Tibial nerve (tissue), 4 donors: ENCODE measurements around the gene CTNNA3. TPM values are rescaled to one million over a fixed set of nuclear protein-coding genes. Genes with fewer than 3 reads are reported as not detected.

Source experiments
- DNase-seq, 2 donors: peaks; one replicate each; pipeline ENCODE4 v3.0.0-alpha.2; 2019; ENCODE audit warnings: low spot score in 2 of 2
- H3K27ac ChIP-seq, 4 donors: fragments of 200-600 bp; sonication (generic) in 3 of 4; one replicate each; pipeline ENCODE4 v1.5.1; 2017 to 2019; ENCODE audit warnings: mild to moderate bottlenecking in 1 of 4
- H3K27me3 ChIP-seq, 2 donors: fragments of 200-600 bp; sonication (generic) in 1 of 2; one replicate each; pipeline versions ENCODE4 v1.5.1 to v1.6.0; 2017 to 2019
- H3K36me3 ChIP-seq, 3 donors: fragments of 200-600 bp; sonication (generic); one replicate each; pipeline ENCODE4 v1.5.1; 2018 to 2019
- H3K4me1 ChIP-seq, 4 donors: fragments of 200-600 bp; sonication (generic) in 3 of 4; one replicate each; pipeline ENCODE4 v1.5.1; 2017 to 2019
- H3K4me3 ChIP-seq, 4 donors: fragments of 200-600 bp; sonication (generic) in 3 of 4; one replicate each; pipeline ENCODE4 v1.5.1; 2017 to 2019; ENCODE audit warnings: mild to moderate bottlenecking in 1 of 4, moderate library complexity in 1 of 4
- H3K9me3 ChIP-seq, 4 donors: fragments of 200-600 bp; sonication (generic) in 3 of 4; one replicate each; pipeline ENCODE4 v1.5.1; 2017 to 2019
- EP300 ChIP-seq, 2 donors: sonication (generic); formaldehyde crosslinking; IDR thresholded peaks; one replicate each; pipeline ENCODE4 v1.6.1; 2017; ENCODE audit warnings: antibody characterized with exemption in 2 of 2, mild to moderate bottlenecking in 1 of 2
- POLR2A ChIP-seq, 2 donors: fragments of 450-650 bp; IDR thresholded peaks; one replicate each; pipeline ENCODE4 v1.6.1; 2017; ENCODE audit warnings: antibody characterized with exemption in 2 of 2, mild to moderate bottlenecking in 2 of 2, moderate library complexity in 2 of 2
- WGBS, 2 donors: methylation state at CpG; one replicate each; pipeline ENCODE4 v1.1.5; 2018; 5-methylcytosine and 5-hydroxymethylcytosine counted together
- total RNA-seq, 4 donors: library from RNA; depleted of rRNA; stranded (reverse); fragments of >200 nt; gene quantifications; one replicate each; pipeline ENCODE4 v1.1.0, GENCODE V29; 2016
- TF ChIP-seq, protein P1 (sequence below), 5 experiments: fragments of 200-600 bp in 3 of 5; fragments of 450-650 bp in 2 of 5; sonication (generic) in 3 of 5; IDR thresholded peaks; one replicate each; pipeline ENCODE4 v1.5.1; 2016 to 2019; ENCODE audit warnings: antibody characterized with exemption in 5 of 5, mild to moderate bottlenecking in 3 of 5, moderate library complexity in 2 of 5

Gene CTNNA3
- total RNA-seq, 4 donors from 2014 or later: 15.9 to 36.1 (median 23.1) TPM

GRCh38 chr10:66586897-66587679 is 1108.9 kb downstream of the CTNNA3 start:
- Histone ChIP-seq H3K27me3 (no peaks in the 10 kb centered on the region), H3K27ac (no peak overlapping the region), H3K4me1 (no peaks in the 10 kb centered on the region), H3K4me3 (no peak overlapping the region), H3K9me3 (peaks cover 0 to 6% (median 0%) of the 10 kb centered on the region in 4 donors), H3K36me3 (no peaks in the 10 kb centered on the region)
- TF ChIP-seq POLR2A (IDR thresholded peaks at IDR 0.05) (no peak), EP300 (IDR thresholded peaks at IDR 0.05) (no peak)
- TF ChIP-seq, protein P1, sequence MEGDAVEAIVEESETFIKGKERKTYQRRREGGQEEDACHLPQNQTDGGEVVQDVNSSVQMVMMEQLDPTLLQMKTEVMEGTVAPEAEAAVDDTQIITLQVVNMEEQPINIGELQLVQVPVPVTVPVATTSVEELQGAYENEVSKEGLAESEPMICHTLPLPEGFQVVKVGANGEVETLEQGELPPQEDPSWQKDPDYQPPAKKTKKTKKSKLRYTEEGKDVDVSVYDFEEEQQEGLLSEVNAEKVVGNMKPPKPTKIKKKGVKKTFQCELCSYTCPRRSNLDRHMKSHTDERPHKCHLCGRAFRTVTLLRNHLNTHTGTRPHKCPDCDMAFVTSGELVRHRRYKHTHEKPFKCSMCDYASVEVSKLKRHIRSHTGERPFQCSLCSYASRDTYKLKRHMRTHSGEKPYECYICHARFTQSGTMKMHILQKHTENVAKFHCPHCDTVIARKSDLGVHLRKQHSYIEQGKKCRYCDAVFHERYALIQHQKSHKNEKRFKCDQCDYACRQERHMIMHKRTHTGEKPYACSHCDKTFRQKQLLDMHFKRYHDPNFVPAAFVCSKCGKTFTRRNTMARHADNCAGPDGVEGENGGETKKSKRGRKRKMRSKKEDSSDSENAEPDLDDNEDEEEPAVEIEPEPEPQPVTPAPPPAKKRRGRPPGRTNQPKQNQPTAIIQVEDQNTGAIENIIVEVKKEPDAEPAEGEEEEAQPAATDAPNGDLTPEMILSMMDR (IDR thresholded peaks at IDR 0.05): no peak
- 65 to 69% methylated on average over 3 to 4 of the region's 4 CpGs for WGBS, 2 donors
- no peak for DNase-seq

GRCh38 chr10:66586073-66586472 is 1109.9 kb downstream of the CTNNA3 start:
- Histone ChIP-seq H3K27ac (no peak overlapping the region), H3K9me3 (peaks cover 0 to 6% (median 0%) of the 10 kb centered on the region in 4 donors), H3K4me3 (no peak overlapping the region), H3K36me3 (no peaks in the 10 kb centered on the region), H3K27me3 (no peaks in the 10 kb centered on the region), H3K4me1 (no peaks in the 10 kb centered on the region)
- TF ChIP-seq POLR2A (IDR thresholded peaks at IDR 0.05) (no peak), EP300 (IDR thresholded peaks at IDR 0.05) (no peak)
- TF ChIP-seq, protein P1 (IDR thresholded peaks at IDR 0.05): no peak
- DNase-seq: no peak
- 39 to 41% methylated on average over 5 of the region's 5 CpGs for WGBS, 2 donors

DNA sequence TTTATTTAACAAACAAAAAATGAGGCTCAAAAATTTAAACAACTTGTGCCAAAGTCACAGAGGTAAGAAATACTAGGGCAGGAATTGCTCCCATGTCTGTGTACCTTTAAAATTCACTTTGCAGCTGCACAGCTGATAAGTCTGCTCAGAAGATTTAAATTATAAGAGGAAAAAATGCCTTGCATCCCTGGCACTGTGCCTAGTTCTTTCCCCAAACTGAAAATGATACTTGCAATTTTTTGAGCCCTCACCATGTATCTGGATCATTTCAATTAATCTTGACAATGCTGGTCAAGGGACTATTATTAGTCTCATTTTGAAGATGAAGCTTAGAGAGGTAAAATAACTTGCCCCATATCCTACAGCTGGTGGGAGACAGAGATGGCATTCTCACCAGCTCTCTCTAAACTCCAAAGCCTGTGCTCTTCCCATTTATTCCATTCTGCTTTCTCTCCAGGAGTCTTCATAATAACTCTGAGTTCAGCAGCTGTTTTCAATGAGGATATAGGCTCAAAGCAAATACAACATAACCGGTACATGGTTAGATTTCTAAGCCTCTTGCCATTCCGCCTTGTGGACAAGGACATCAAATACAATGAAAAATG is 1120.6 kb downstream of the CTNNA3 start:
- no peak overlapping the region for H3K4me3 ChIP-seq
- no peaks in the 10 kb centered on the region for H3K4me1 ChIP-seq
- H3K27ac ChIP-seq: no peak overlapping the region
- H3K36me3 ChIP-seq: no peaks in the 10 kb centered on the region
- WGBS, 2 donors: 75 to 94% methylated on average over 2 of the region's 2 CpGs
- no peak for TF ChIP-seq EP300 (IDR thresholded peaks at IDR 0.05)
- TF ChIP-seq, protein P1 (IDR thresholded peaks at IDR 0.05): no peak
- TF ChIP-seq POLR2A (IDR thresholded peaks at IDR 0.05): no peak
- no peak for DNase-seq
- no peaks in the 10 kb centered on the region for H3K9me3 ChIP-seq
- H3K27me3 ChIP-seq: no peaks in the 10 kb centered on the region

DNA sequence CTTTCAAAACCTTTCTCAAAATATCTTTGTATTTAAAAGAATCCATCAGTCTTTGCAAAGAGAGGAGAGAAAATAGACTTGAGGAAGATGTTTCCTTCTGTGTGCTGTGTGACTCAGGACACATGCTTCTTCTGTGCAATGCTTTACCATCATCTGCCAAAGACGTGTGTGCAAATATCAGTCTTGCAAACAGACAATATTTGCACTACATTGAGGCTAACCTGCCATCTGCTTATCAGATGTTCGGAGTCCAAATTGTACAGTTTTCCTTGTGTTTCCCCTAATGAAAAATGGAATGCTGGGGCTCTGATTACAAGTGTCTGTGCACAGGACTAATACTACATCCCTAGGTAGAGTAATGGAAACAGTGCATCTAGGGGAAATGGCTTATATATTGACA is 1123.3 kb downstream of the CTNNA3 start:
- no peak for DNase-seq
- no peaks in the 10 kb centered on the region for H3K9me3 ChIP-seq
- no peaks in the 10 kb centered on the region for H3K36me3 ChIP-seq
- no peaks in the 10 kb centered on the region for H3K4me1 ChIP-seq
- no peak overlapping the region for H3K27ac ChIP-seq
- no peak overlapping the region for H3K4me3 ChIP-seq
- WGBS, 2 donors: 76 to 84% methylated on average over 2 of the region's 2 CpGs
- no peaks in the 10 kb centered on the region for H3K27me3 ChIP-seq
- TF ChIP-seq POLR2A (IDR thresholded peaks at IDR 0.05): no peak

DNA sequence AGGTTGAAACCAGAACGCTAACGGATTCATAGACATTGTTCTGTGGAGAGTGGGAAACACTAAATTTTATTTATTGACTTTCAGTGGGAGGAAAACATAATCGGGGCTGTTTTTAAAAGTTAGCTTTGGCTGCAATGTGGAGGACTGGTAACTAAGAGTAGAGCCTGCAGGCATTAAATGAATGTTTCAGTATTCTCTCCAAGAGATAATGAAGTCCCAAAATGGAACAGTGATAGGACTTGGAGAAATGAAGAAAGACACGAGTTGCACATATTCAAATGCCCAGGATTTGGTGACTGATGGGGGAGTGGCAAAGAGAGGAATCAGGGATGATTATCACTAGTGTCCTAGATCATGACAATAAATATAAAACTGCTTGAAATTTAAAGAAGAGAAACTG is 1130.0 kb downstream of the CTNNA3 start:
- Histone ChIP-seq H3K4me3 (no peak overlapping the region), H3K27me3 (no peaks in the 10 kb centered on the region), H3K36me3 (no peaks in the 10 kb centered on the region), H3K27ac (no peak overlapping the region), H3K4me1 (no peaks in the 10 kb centered on the region), H3K9me3 (no peaks in the 10 kb centered on the region)
- WGBS, 2 donors: 29 to 33% methylated on average over 4 of the region's 4 CpGs
- DNase-seq: no peak
- TF ChIP-seq POLR2A (IDR thresholded peaks at IDR 0.05) (no peak), EP300 (IDR thresholded peaks at IDR 0.05) (no peak)
- TF ChIP-seq, protein P1 (IDR thresholded peaks at IDR 0.05): no peak
